AG20443 (cell line): ENCODE data around the gene MTX3.

Source experiments
- DNase-seq: peaks from one replicate; pipeline ENCODE4 v3.0.0; 2012; ENCODE audit warnings: low spot score, mixed read lengths

Gene MTX3

DNA sequence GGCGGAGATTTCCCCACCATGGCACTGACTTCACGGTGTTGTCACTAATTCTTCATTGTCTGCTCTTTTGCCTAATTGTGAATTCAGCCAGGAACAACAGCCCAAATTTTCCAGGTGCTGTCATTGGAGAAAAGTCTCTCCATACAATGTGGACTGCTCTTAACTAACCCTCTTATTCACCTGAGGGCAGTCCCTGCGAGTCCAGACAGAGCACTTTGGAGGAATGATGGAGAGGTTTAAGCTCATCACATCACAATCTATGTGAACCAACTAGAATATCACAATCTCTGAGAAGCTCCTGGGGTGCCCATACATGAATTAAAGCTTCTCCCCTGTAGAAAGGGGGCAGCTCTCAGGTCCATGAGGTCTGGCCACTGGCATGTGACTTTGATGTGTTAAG, 56.4 kb downstream of the MTX3 start:
- DNase-seq, result no peak

DNA sequence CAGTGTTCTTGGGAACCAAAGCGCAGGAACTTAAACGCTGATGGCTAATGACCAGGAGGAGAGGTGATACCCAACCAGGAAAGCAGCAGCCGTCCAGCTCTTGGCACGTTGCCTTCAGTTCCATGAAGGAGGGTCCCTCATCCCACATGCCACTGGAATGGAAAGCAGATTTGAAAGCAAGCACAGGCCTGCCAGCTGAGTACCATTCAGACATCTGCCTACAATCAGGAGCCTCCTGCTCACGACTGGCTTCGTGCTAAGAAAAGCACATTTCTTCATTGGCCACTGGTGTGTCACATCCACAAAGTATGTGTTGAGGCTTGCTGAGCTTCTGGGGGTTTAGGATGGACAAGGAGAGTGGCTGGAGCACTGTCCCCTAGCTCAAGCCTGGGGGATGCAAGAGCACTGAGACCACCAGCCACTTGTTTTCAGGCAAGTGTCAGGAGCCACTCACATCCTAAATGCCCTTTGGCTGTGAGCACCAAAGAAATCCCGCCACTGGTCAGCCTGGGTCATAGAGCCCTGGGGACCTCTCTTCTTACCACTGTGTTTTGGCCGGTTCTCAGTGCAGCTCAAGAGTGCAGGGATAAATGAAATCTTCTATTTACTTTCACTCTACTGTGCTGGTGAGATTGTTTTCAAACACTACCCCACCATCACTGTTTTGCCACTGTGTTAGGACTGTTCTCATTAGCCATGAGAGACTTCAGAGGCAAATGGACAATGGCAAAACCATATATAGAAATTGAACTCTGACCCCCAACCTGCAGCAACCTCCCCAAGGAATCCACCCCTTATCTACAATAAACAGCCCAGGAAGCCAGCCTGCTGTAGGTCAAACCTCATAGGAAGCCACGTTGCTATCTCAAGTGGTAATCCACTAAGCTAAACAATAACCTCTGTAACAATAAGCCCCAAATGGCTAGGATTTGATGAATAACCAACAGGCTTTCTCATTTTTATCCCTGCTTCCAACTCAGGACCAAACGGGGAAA, 58.3 kb downstream of the MTX3 start:
- DNase-seq, result peak; percentile 90

GRCh38 chr5:79931866-79932265, 59.2 kb downstream of the MTX3 start:
- DNase-seq, result no peak

GRCh38 chr5:79931409-79931808, 59.7 kb downstream of the MTX3 start:
- DNase-seq, result no peak

GRCh38 chr5:79929095-79929494, 62.0 kb downstream of the MTX3 start:
- DNase-seq, result no peak
